ENCODE results near the gene RAB37. TPM values are rescaled to one million over a fixed set of nuclear protein-coding genes. Genes with fewer than 3 reads are reported as not detected.

Gene RAB37
- total RNA-seq, 1 donor from 2014 or later, result not detected

- H3K4me3 ChIP-seq (ENCODE audit: low read depth, low read length), result no peak overlapping the region
- DNase-seq (ENCODE audit: low read depth), result no peak
- no peak for TF ChIP-seq CTCF (conservative IDR thresholded peaks at IDR 0.05; ENCODE audit: low read depth, low read length)
Measured at GRCh38 chr17:74766413-74766812, 29.4 kb downstream of the RAB37 start.

- TF ChIP-seq CTCF (conservative IDR thresholded peaks at IDR 0.05; ENCODE audit: low read depth, low read length), result no peak
- no peak overlapping the region for H3K4me3 ChIP-seq (ENCODE audit: low read depth, low read length)
- no peak for DNase-seq (ENCODE audit: low read depth)
Measured at GRCh38 chr17:74767111-74767516, 30.1 kb downstream of the RAB37 start.

GRCh38 chr17:74768069-74768762, 31.2 kb downstream of the RAB37 start:
- H3K4me3 ChIP-seq (ENCODE audit: low read depth, low read length), result no peak overlapping the region
- DNase-seq (ENCODE audit: low read depth), result no peak
- no peak for TF ChIP-seq CTCF (conservative IDR thresholded peaks at IDR 0.05; ENCODE audit: low read depth, low read length)

GRCh38 chr17:74768763-74769114, 31.7 kb downstream of the RAB37 start:
- DNase-seq (ENCODE audit: low read depth), result no peak
- TF ChIP-seq CTCF (conservative IDR thresholded peaks at IDR 0.05; ENCODE audit: low read depth, low read length), result no peak
- H3K4me3 ChIP-seq (ENCODE audit: low read depth, low read length), result no peak overlapping the region

- DNase-seq (ENCODE audit: low read depth), result no peak
- TF ChIP-seq CTCF (conservative IDR thresholded peaks at IDR 0.05; ENCODE audit: low read depth, low read length), result no peak
- H3K4me3 ChIP-seq (ENCODE audit: low read depth, low read length), result no peak overlapping the region
Measured at GRCh38 chr17:74769266-74769855, 32.3 kb downstream of the RAB37 start.

- H3K4me3 ChIP-seq (ENCODE audit: low read depth, low read length), result no peak overlapping the region
- no peak for TF ChIP-seq CTCF (conservative IDR thresholded peaks at IDR 0.05; ENCODE audit: low read depth, low read length)
- DNase-seq (ENCODE audit: low read depth), result no peak
Measured at GRCh38 chr17:74769856-74770497, 32.9 kb downstream of the RAB37 start.
